GM18526 (cell line): ENCODE measurements around the gene C11orf58.

Experiments
- POLR2A ChIP-seq: IDR thresholded peaks from 3 replicates; pipeline ENCODE4 v1.6.1; 2011; ENCODE audit not compliant: insufficient read length; ENCODE audit errors: extremely low read depth

Gene C11orf58

GRCh38 chr11:16778286-16778685 is 39.8 kb downstream of the C11orf58 start:
- TF ChIP-seq POLR2A: no peak

GRCh38 chr11:16778876-16779275 is 40.4 kb downstream of the C11orf58 start:
- no peak for TF ChIP-seq POLR2A

DNA sequence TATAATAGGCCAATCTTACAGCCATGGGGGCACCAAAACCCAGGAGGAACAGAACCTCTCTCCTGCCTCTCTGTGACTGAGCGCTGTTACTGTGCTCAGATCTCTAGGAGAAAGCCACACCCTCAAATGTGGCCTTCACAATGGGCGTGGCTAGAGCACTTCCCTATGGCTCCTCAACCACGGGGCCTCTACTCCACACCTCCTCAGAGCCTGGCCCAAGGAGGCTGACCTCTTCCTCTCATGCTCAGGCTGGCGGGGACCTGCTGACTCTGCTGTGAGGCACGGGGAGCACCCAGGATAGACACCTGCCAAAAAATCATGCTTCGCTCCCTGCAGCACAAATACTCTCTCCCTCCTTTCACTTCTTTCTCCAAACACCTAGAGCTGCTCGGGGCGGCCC is 41.0 kb downstream of the C11orf58 start:
- no peak for TF ChIP-seq POLR2A

DNA sequence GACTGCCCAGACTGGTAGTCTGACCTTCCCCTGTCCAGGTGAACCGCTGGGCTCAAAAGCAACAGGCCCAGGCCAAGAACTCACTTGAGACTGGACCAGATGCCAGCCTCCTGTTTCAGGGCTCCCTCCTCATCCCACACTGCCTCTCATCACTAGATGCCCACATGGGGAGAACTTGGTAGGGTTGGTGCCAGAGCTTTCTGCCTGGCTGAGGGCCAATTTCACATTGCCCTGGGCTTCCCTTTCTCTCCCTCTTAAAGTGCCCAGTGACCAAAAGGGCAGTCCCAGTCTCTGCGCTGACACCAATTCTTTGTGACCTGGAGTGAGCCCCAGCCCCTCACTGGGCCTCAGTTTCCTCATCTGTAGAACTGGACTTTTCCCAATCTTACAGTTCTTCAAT is 41.7 kb downstream of the C11orf58 start:
- TF ChIP-seq POLR2A: no peak

DNA sequence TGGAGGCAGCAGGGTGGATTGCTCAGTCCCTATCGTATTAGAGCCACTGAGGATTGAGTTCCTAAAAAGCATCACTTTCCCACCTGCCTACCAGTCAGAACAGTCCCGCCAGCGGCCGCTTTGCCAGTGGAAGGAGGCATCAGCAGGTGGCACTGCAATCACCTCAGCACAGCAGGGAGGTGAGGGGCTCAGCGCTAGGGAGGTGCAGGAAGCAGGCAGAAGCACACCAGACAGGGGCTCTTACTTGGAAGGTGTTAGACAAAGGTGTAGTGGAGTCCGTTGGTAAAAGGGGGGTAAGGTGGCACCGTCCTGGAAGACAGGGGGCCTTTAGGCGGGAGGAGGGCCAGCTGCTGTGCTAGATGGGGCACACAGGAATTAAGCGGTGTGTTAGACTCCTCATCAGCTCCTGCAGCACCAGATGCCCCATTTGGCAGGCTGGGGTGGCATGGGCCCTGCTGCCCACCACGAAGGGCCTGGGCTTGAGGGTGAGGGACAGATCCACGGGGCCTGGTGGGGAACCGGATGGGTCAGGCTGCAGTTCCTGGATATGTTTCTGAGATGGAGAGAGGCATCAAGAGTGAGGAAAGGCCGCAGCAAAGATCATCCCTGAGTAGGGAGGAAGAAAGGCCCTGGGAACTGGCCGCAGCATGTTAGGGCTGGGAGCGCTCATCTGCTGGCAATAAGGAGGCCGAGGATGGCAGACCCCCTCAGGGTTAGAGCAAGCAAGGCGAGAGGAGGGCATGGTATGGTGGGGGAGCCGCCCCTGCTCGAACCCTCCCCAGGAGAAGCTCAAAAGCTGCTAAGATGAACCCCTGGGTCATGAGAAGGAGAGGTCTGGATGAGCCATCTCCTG is 42.5 kb downstream of the C11orf58 start:
- TF ChIP-seq POLR2A: no peak

DNA sequence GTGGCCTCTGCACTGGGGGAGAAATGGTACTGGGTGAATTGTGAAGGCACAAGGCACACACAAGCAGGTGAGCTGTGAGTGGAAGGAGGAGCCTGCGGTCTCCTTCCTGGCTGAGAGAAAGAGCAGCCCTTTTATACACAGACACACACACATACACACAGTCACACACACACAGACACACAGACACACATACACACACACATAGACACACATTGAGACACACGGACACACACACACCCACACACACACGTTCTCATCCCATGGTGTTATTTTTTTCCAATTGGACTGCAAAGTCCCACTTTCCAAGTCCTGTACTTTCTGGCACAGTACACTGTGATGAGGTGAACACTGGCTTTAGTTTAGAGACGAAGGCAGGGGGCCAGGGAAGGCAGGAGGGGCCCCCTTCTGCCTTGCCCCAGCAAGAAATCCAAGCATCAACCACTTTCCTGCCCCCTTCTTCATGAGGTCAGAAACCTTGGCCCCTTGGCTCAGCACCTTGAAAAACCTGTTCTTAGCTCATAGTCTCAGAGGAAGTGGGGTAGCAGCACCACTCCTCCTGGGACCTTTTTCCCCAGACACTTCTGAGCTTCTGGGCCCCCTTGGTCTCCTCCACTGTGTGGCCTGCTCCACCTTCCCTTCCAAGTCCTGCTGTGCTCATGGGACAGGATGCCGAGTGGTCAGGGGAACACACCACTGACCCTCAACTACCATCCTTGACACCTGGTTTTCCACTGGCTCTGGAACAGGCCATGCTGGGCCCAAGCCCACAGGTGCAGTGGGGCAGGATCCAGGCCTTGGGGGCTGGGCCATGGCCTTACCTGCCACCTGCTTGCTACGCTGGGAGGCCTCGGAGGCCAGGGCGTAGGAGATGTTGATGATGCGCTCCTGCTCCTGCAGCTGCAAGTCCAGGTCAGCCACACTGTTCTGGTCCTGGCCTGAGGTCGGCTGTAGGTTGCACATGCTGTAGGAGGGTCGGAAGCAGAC is 43.8 kb downstream of the C11orf58 start:
- TF ChIP-seq POLR2A: no peak

- no peak for TF ChIP-seq POLR2A
Measured at GRCh38 chr11:16783321-16783801, 44.9 kb downstream of the C11orf58 start.

DNA sequence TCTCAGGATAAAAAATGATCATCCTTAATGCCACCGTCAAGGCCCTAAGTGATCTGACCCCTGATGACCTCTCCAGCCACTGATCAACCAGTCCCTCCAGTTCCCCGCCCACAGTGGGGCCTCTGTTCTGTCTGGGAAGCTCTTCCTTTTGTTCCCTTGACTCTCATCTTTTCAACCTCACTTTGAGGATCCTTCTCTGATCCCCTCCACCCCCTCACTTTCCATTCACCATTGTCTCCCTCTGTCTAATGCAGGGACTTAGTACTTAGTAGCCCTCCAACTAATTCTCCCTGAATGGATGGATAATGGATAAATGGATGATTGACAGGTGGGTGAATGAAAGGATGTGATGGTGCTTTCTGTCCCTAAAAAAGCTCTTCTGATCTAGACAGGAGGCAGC is 45.6 kb downstream of the C11orf58 start:
- no peak for TF ChIP-seq POLR2A

GRCh38 chr11:16784666-16785065 is 46.2 kb downstream of the C11orf58 start:
- TF ChIP-seq POLR2A: no peak

DNA sequence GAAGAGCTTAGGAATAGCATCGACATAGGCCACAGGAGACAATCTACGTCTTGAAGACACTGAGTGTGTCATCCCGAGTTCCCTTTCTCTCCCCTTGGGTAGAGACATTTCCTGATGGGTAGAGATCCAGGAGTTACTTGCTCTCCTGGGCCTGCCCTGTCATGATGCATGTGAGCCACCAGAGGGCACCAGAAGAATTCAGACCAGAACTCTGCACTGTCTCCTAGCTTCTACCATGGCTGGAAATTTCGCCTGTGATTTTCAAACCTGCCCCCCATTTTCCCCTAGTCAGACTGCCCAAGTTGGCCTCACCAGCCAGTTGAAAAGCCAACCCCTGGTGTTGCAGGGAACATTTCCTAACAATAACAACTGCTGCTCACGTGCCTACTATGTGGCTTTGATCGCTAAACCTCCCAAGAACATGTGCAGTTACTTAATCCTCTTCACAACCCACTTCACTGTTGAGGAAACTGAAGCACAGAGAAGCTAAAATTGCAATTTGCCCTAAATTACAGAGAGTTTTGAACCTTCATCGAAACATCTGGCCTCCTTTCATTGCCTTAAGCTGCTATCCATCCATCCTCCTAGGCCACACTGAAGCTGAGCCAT is 47.2 kb downstream of the C11orf58 start:
- TF ChIP-seq POLR2A: no peak

DNA sequence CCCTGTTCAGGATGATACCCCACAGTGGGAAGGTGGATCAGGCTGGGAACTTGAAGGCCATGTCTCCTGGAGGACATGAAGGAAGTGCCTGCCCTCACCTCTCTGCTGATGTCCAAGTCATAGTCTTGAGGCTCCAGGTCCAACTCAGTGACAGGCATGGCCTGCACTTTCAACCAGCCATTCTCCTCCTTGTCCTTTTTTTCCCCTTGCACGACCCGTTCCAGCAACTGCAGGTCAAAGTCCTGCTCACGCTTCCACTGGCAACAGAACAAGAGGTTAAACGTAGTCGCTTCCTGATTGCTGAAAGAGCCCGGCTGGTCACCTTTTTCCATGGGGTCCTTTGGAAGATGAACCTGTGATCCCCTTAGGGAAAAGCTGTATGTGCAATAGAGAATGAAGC is 47.7 kb downstream of the C11orf58 start:
- no peak for TF ChIP-seq POLR2A

GRCh38 chr11:16787035-16787742 is 48.7 kb downstream of the C11orf58 start:
- no peak for TF ChIP-seq POLR2A

GRCh38 chr11:16788141-16789062 is 50.0 kb downstream of the C11orf58 start:
- TF ChIP-seq POLR2A: no peak

GRCh38 chr11:16789063-16789420 is 50.6 kb downstream of the C11orf58 start:
- TF ChIP-seq POLR2A: no peak
